Measurements from ENCODE around the gene IFT81.

DNA sequence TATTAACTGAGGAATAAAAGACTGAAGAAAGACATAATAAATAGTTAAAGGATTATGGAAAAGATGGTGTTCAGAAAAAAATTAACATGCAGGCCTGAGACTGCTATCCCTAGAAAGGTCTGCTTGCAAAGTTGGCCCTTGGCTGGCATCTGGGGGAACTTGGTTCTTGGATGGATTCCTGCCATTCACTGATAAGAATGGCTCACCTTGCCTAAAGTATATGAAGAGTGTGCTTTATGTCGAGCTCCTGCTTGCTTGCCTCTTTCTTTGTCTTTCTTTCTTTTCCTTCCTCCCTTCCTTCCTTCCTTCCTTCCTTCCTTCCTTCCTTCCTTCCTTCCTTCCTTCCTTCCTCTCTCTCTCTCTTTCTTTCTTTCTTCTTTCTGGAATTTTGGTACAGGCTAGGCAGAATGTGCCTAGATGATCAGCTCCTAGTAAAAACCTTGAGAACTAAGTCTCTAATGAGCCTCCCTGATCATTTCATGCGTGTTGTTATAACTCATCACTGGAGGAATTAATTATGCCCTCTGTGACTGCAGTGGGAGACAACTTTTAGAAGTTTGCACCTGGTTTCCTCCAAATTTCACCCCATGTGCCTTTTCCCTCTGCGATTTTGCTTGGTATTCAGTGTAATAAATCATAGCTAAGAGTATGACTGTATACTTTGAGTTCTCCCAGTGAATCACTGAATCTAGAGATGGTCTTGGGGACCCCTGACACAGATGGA is 44.7 kb downstream of the IFT81 start:
- TF ChIP-seq, protein P1, sequence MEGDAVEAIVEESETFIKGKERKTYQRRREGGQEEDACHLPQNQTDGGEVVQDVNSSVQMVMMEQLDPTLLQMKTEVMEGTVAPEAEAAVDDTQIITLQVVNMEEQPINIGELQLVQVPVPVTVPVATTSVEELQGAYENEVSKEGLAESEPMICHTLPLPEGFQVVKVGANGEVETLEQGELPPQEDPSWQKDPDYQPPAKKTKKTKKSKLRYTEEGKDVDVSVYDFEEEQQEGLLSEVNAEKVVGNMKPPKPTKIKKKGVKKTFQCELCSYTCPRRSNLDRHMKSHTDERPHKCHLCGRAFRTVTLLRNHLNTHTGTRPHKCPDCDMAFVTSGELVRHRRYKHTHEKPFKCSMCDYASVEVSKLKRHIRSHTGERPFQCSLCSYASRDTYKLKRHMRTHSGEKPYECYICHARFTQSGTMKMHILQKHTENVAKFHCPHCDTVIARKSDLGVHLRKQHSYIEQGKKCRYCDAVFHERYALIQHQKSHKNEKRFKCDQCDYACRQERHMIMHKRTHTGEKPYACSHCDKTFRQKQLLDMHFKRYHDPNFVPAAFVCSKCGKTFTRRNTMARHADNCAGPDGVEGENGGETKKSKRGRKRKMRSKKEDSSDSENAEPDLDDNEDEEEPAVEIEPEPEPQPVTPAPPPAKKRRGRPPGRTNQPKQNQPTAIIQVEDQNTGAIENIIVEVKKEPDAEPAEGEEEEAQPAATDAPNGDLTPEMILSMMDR (IDR thresholded peaks at IDR 0.05; ENCODE audit: borderline replicate concordance, extremely low read depth, low read length, poor library complexity, severe bottlenecking): no peak
- no peak for TF ChIP-seq EZH2 (IDR thresholded peaks at IDR 0.05; ENCODE audit: borderline replicate concordance, low read depth, low read length, severe bottlenecking)

All from DND-41 (cell line).